ENCODE results near the gene MAML2.

GRCh38 chr11:96146765-96147164 lies 196.2 kb downstream of the MAML2 start:
- TF ChIP-seq CTCF (IDR thresholded peaks at IDR 0.05; ENCODE audit: borderline replicate concordance, extremely low read depth, low read length, poor library complexity, severe bottlenecking) (no peak), EZH2 (IDR thresholded peaks at IDR 0.05; ENCODE audit: borderline replicate concordance, low read depth, low read length, severe bottlenecking) (no peak)

Data from DND-41 (cell line).